ENCODE data around the gene LAMA5. TPM values are rescaled to one million over a fixed set of nuclear protein-coding genes. Genes with fewer than 3 reads are reported as not detected.

LAMA5 gene
- total and polyA plus RNA-seq, 2 of the 8 experiments (the other 6 are each of a cell fraction or from before 2014, with no cell fraction given) = 34.4 to 225 TPM

GRCh38 chr20:62284448-62284847 is 82.7 kb downstream of the LAMA5 start (continued):
- TF ChIP-seq ATF2 (IDR thresholded peaks at IDR 0.05; ENCODE audit: low read length) (no peak), JUN (IDR thresholded peaks at IDR 0.05; ENCODE audit: low read depth, low read length) (no peak), EP300 (IDR thresholded peaks at IDR 0.05; ENCODE audit: borderline replicate concordance in 1 of 2, low read depth in 2 of 2, low read length in 2 of 2) (no peak), MAX (IDR thresholded peaks at IDR 0.05) (no peak), NRF1 (IDR thresholded peaks at IDR 0.05; ENCODE audit: low read depth, low read length) (no peak)

All from H1 (cell line).